ENCODE data around the gene IMMT.

GRCh38 chr2:86195055-86195807 is at the start of gene IMMT:
- TF ChIP-seq EZH2 (IDR thresholded peaks at IDR 0.05; ENCODE audit: borderline replicate concordance, low read length) (no peak), CTCF (conservative IDR thresholded peaks at IDR 0.05 in 1 of 2, IDR thresholded peaks at IDR 0.05 in 1 of 2; ENCODE audit: extremely low read depth in 1 of 2, insufficient read depth in 1 of 2, low read depth in 1 of 2, low read length in 2 of 2) (no peak)
